Activated naive CD4-positive, alpha-beta T cell treated with anti-CD3 and anti-CD28 coated beads, Interleukin-2, amount 50 U/mL, for 24 hours (primary cell): ENCODE results near the gene PXN.

Experiments used
- H3K27ac Mint-ChIP-seq: one replicate; pipeline ENCODE4 v1.8.0; 2021; ENCODE audit warnings: mild to moderate bottlenecking, mixed read lengths
- H3K27me3 Mint-ChIP-seq: one replicate; pipeline ENCODE4 v1.8.0; 2021; ENCODE audit warnings: mixed read lengths
- H3K36me3 Mint-ChIP-seq: one replicate; pipeline ENCODE4 v1.8.0; 2021; ENCODE audit warnings: mixed read lengths
- H3K4me1 Mint-ChIP-seq: one replicate; pipeline ENCODE4 v1.8.0; 2021; ENCODE audit warnings: mixed read lengths
- H3K4me3 Mint-ChIP-seq: one replicate; pipeline ENCODE4 v1.8.0; 2021; ENCODE audit warnings: mild to moderate bottlenecking, mixed read lengths
- H3K9me3 Mint-ChIP-seq: one replicate; pipeline ENCODE4 v1.8.0; 2021; ENCODE audit warnings: mixed read lengths

Gene PXN

GRCh38 chr12:120225852-120226640 lies 39.5 kb downstream of the PXN start:
- H3K36me3 Mint-ChIP-seq, result no peaks in the 10 kb centered on the region
- peak overlapping the region; percentile 63 for H3K4me3 Mint-ChIP-seq
- H3K4me1 Mint-ChIP-seq, result peaks cover 55% of the 10 kb centered on the region

DNA sequence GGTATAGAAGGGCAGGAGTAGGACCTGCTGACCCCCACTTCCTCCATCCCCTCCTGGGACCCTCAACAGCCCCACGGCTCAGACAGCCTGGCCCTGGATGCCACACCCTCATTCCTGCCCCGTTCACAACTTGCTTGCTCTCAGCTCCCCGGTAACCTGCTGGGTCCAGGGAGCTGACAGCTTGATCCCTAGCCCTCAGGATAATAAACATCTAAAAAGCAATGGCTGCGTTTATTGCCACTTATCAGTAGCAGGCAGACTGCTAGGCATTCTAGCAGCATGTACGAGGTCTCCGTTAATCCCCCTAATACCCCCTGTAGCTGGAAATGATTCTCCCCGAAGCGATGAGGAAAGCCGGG lies 40.4 kb downstream of the PXN start:
- no peaks in the 10 kb centered on the region for H3K27me3 Mint-ChIP-seq
- peaks cover 3% of the 10 kb centered on the region for H3K36me3 Mint-ChIP-seq

More at GRCh38 chr12:120225852-120226640, 39.5 kb downstream of the PXN start:
- Mint-ChIP-seq H3K9me3 (no peaks in the 10 kb centered on the region), H3K27me3 (no peaks in the 10 kb centered on the region), H3K27ac (peak overlapping the region; percentile 90)

GRCh38 chr12:120224304-120225199 lies 41.0 kb downstream of the PXN start:
- no peaks in the 10 kb centered on the region for H3K9me3 Mint-ChIP-seq
- H3K4me1 Mint-ChIP-seq, result peaks cover 41% of the 10 kb centered on the region
- no peaks in the 10 kb centered on the region for H3K27me3 Mint-ChIP-seq
- H3K36me3 Mint-ChIP-seq, result peaks cover 3% of the 10 kb centered on the region
- peak overlapping the region; percentile 89 for H3K27ac Mint-ChIP-seq
- H3K4me3 Mint-ChIP-seq, result no peak overlapping the region

More for the DNA sequence above, 40.4 kb downstream of the PXN start:
- Mint-ChIP-seq H3K4me3 (no peak overlapping the region), H3K9me3 (no peaks in the 10 kb centered on the region), H3K27ac (peak overlapping the region; percentile 89), H3K4me1 (peaks cover 47% of the 10 kb centered on the region)

DNA sequence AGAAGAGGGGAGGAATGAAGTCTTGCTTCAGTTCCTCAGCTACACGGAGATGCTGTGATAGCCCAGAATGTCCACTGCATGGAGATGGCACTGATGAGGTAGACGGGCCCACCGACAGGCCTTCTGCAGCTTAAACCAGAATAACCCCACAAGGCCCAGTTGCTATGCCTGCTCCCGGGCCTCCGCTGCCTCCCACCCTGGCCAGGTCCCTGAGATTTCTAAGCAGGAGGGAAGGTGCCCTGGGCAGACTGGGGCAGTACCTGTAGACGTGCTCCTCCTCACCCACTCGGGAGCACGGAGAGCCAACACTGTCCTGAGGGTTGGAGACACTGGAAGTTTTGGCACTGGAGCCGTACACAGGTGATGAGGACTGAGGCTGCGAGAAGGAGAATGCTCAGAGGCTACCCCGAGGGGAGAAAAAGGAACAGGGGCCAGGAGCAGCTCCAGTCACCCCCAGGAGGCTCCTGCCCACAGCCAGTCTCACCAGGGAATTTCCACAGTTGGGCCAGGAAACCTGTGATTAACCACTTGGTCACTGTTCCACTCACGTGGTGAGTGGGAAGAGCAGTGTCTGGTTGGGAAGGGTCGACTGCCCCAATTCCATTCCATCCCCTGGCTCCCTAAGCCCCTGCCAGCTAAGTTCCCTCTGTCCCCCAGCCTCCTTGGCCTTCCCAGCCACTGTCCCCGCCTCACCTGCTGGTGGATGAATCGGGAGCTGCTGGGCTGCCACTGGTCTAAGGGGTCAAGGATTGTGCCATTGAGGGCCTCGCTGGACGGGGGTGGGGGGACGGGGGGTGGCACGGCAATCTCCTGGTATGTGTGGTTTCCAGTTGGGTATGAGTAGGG lies 41.8 kb downstream of the PXN start:
- Mint-ChIP-seq H3K9me3 (no peaks in the 10 kb centered on the region), H3K4me1 (peaks cover 32% of the 10 kb centered on the region), H3K36me3 (peaks cover 3% of the 10 kb centered on the region), H3K27me3 (no peaks in the 10 kb centered on the region), H3K4me3 (no peak overlapping the region), H3K27ac (peak overlapping the region; percentile 74)

DNA sequence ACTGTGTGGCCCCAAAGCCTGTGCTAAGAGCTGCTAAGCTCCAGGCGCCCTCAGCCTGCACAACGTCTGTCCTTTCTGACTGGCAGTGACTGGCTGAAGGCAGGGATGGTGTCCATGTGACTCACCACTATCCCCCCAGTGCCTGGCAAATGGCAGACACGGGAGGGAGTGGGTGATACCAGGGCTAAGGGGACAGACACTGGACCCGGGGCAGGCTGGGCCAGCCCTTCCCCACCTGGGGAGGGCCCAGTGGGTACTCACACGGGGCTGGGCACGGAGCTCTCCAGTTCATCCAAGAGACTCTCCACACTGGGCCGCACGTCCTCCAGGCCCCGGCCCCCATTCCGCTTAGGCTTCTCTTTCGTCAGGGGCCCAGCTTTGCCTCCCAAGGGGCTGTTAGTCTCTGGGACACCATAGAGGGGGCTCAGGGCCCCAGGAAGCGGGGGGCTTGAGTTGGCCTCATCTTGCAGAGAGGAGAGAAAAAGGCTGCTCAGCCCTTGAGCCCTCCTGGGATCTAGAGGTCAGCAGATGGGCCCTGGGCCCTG lies 43.2 kb downstream of the PXN start:
- peaks cover 21% of the 10 kb centered on the region for H3K4me1 Mint-ChIP-seq
- peaks cover 3% of the 10 kb centered on the region for H3K36me3 Mint-ChIP-seq
- H3K9me3 Mint-ChIP-seq, result no peaks in the 10 kb centered on the region
- no peaks in the 10 kb centered on the region for H3K27me3 Mint-ChIP-seq
- no peak overlapping the region for H3K27ac Mint-ChIP-seq
- H3K4me3 Mint-ChIP-seq, result no peak overlapping the region

DNA sequence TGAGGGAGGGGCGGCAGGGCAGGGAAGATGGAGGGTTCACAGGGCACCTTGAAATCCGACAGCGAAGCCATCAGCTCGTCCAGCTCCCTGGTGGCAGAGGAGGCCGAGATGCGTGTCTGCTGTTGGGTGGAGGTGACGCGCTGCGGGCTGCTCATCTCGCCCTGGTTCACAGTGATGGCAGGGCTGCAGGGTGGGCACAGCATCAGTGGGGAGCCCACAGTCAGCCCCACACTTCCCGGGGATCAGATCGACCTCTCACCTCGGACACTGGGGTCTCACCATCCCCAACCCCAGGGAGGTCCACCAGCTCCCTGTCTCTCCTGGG lies 44.0 kb downstream of the PXN start:
- Mint-ChIP-seq H3K27ac (no peak overlapping the region), H3K27me3 (no peaks in the 10 kb centered on the region), H3K4me3 (no peak overlapping the region), H3K9me3 (no peaks in the 10 kb centered on the region), H3K36me3 (peaks cover 3% of the 10 kb centered on the region), H3K4me1 (peaks cover 16% of the 10 kb centered on the region)

DNA sequence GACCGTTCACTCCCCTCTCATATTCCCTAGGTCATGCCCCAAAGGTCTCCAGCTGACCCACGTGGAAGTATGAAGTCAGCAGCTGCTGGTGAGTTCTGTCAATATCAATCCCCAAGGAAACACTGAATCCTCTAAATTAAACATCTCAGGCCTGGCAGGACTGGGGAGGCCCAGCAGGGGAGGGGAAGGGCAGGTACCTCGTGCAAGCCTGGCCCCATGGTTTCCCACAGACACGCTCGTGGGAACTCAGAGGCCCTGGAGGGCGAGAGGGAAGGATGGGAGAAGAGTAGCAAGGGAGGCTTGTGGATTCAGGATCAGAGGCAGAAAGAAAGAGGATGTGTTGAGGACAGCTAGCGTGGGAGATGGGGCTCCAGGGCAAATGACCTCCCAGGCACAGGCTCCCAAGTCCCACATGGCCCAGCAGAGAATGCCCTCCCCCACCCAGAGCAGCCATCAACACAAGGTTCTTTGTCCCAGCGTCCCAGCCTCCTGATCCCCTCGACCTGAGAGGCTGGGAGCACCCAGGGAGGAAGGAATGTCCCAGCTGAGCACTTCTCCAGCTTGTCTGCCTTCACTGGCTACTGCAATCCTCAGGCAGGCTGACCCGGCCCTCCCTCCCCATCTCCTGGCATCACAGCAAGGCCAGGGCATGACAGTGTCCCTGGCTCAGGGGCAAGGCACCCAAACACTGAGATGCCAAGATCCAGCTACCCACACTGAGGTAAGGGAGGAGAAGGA lies 44.5 kb downstream of the PXN start:
- no peaks in the 10 kb centered on the region for H3K27me3 Mint-ChIP-seq
- H3K4me1 Mint-ChIP-seq, result peaks cover 11% of the 10 kb centered on the region

GRCh38 chr12:120218680-120219606 lies 46.6 kb downstream of the PXN start:
- H3K4me3 Mint-ChIP-seq, result no peak overlapping the region
- no peak overlapping the region for H3K27ac Mint-ChIP-seq
- H3K27me3 Mint-ChIP-seq, result no peaks in the 10 kb centered on the region
- peaks cover 4% of the 10 kb centered on the region for H3K36me3 Mint-ChIP-seq
- H3K9me3 Mint-ChIP-seq, result no peaks in the 10 kb centered on the region
- H3K4me1 Mint-ChIP-seq, result no peaks in the 10 kb centered on the region

More for the DNA sequence above, 44.5 kb downstream of the PXN start:
- peak overlapping the region; percentile 41 for H3K27ac Mint-ChIP-seq
- no peaks in the 10 kb centered on the region for H3K9me3 Mint-ChIP-seq
- peaks cover 3% of the 10 kb centered on the region for H3K36me3 Mint-ChIP-seq
- no peak overlapping the region for H3K4me3 Mint-ChIP-seq

- H3K9me3 Mint-ChIP-seq, result no peaks in the 10 kb centered on the region
- H3K27me3 Mint-ChIP-seq, result no peaks in the 10 kb centered on the region
- no peaks in the 10 kb centered on the region for H3K4me1 Mint-ChIP-seq
- no peak overlapping the region for H3K4me3 Mint-ChIP-seq
- no peak overlapping the region for H3K27ac Mint-ChIP-seq
- H3K36me3 Mint-ChIP-seq, result peaks cover 4% of the 10 kb centered on the region
Measured at GRCh38 chr12:120216742-120217605, 48.6 kb downstream of the PXN start.

DNA sequence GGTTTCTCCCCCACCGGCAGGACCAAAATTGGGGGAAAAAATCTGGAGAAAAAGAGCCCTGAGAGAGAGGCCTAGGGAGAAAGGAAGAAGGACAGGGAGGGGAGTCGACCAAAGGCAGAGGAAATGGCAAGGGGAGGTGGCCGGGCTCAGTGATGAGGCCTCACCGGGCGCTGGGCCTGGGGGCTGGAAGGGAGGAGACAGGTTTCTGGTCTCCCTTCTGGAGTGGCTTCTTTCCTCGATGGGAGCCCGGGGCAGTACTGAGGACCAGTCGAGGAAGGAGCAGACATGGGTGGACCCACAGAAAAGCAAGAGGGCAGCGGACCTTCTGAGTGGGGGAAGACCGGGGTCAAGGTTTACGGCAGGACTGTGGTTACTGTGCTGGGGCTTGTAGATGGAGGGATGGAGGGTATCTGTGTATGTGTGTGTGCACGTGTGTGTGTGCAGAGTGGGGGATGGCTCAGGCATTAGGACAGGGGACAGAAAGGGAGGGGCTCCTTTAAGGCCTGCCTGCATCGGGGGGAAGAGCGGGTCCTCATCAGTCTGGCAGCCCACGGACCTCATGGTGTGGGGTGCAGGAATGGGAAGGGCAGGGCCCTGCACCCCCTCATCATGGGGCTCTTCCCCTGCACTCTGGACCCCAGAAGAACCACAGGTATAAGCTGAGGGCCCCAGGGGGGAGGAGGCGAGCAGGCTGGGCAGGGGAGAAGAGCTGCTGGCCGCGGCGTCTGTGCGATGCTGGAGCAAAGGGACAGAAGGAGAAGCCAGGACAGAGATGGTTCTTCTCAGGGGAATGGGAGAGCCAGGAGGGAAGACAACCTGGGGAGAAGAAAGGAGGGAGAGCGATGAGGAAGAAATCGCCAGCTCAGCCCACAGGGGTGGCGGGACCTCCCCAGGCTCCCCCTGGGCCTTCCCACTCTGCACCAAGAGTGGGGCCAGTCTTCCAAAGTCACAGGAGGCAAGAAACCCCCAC lies 49.5 kb downstream of the PXN start:
- H3K27me3 Mint-ChIP-seq, result no peaks in the 10 kb centered on the region
- H3K27ac Mint-ChIP-seq, result peak overlapping the region; percentile 46
- no peak overlapping the region for H3K4me3 Mint-ChIP-seq
- H3K9me3 Mint-ChIP-seq, result no peaks in the 10 kb centered on the region
- H3K4me1 Mint-ChIP-seq, result no peaks in the 10 kb centered on the region
- peaks cover 4% of the 10 kb centered on the region for H3K36me3 Mint-ChIP-seq

- Mint-ChIP-seq H3K9me3 (no peaks in the 10 kb centered on the region), H3K27me3 (no peaks in the 10 kb centered on the region), H3K4me3 (no peak overlapping the region), H3K27ac (no peak overlapping the region), H3K4me1 (no peaks in the 10 kb centered on the region), H3K36me3 (peaks cover 1% of the 10 kb centered on the region)
Measured at GRCh38 chr12:120215357-120215735, 50.2 kb downstream of the PXN start.

DNA sequence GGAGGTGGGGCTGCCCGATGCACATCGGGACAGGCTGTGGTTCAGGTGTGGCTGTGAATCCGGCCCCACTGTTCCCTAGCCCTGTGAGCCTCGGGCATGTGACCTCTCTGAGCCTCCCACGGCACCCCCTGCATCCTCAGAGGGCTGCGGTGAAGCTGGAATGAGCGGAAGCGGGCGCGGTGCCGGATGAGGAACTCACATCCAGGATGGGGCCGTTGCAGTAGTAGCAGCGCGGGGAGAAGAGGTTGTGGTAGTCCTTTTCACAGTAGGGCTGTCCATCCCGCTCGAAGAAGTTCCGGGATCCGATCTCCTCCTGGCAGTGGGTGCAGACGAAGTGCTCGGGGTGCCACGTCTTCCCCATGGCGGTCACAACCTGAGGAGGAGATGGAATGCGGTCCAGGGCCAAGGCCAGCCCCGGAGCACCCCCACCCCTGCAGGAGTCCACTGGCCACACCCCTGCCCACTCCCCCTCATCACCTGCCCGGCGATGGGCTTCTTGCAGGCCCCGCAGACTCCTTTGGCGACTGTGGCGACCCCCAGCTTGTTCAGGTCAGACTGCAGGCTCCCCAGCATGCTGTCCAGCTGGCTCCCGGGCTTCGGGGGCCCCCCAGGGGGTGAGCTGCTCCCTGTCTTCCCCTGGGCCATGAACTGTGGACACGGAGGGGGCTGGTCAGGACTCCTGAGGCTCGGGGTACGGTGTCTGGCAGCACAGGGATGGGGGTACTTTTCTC lies 50.7 kb downstream of the PXN start:
- no peaks in the 10 kb centered on the region for H3K27me3 Mint-ChIP-seq
- no peak overlapping the region for H3K4me3 Mint-ChIP-seq

More for the DNA sequence above, 50.7 kb downstream of the PXN start:
- no peaks in the 10 kb centered on the region for H3K4me1 Mint-ChIP-seq
- H3K27ac Mint-ChIP-seq, result no peak overlapping the region
- no peaks in the 10 kb centered on the region for H3K9me3 Mint-ChIP-seq
- peaks cover 1% of the 10 kb centered on the region for H3K36me3 Mint-ChIP-seq
